Kidney tubule cell (primary cell): Measurements from ENCODE around the gene RREB1.

Experiments used
- DNase-seq: peaks from one replicate; pipeline ENCODE4 v3.0.0-alpha.2; 2018; ENCODE audit warnings: low spot score

RREB1 gene

GRCh38 chr6:7165002-7165889 lies 57.5 kb downstream of the RREB1 start:
- DNase-seq: peak; percentile 34

GRCh38 chr6:7165890-7166267 lies 58.1 kb downstream of the RREB1 start:
- DNase-seq: peak; percentile 54

GRCh38 chr6:7166410-7167293 lies 58.9 kb downstream of the RREB1 start:
- peak; percentile 80 for DNase-seq

GRCh38 chr6:7169296-7169721 lies 61.5 kb downstream of the RREB1 start:
- no peak for DNase-seq

GRCh38 chr6:7170117-7170732 lies 62.5 kb downstream of the RREB1 start:
- DNase-seq: no peak

GRCh38 chr6:7171119-7171518 lies 63.4 kb downstream of the RREB1 start:
- DNase-seq: peak; percentile 61

- no peak for DNase-seq
Observed at GRCh38 chr6:7171733-7172132, 64.0 kb downstream of the RREB1 start.

GRCh38 chr6:7172649-7173048 lies 64.9 kb downstream of the RREB1 start:
- DNase-seq: no peak

GRCh38 chr6:7173843-7174503 lies 66.2 kb downstream of the RREB1 start:
- no peak for DNase-seq

- DNase-seq: no peak
Observed at GRCh38 chr6:7175462-7175861, 67.7 kb downstream of the RREB1 start.

GRCh38 chr6:7176208-7176607 lies 68.4 kb downstream of the RREB1 start:
- DNase-seq: no peak

GRCh38 chr6:7178280-7178679 lies 70.5 kb downstream of the RREB1 start:
- no peak for DNase-seq

GRCh38 chr6:7180751-7181150 lies 73.0 kb downstream of the RREB1 start:
- no peak for DNase-seq

- no peak for DNase-seq
Observed at GRCh38 chr6:7183707-7184106, 75.9 kb downstream of the RREB1 start.

- DNase-seq: no peak
Observed at GRCh38 chr6:7184502-7184901, 76.7 kb downstream of the RREB1 start.

GRCh38 chr6:7185561-7185960 lies 77.8 kb downstream of the RREB1 start:
- no peak for DNase-seq

- no peak for DNase-seq
Observed at GRCh38 chr6:7188492-7188891, 80.7 kb downstream of the RREB1 start.

GRCh38 chr6:7189101-7189758 lies 81.5 kb downstream of the RREB1 start:
- no peak for DNase-seq

GRCh38 chr6:7190791-7191190 lies 83.0 kb downstream of the RREB1 start:
- DNase-seq: no peak

GRCh38 chr6:7193122-7193521 lies 85.4 kb downstream of the RREB1 start:
- no peak for DNase-seq

GRCh38 chr6:7194657-7195056 lies 86.9 kb downstream of the RREB1 start:
- DNase-seq: no peak
